NCI-H2196 (cell line): ENCODE results near the gene SLC39A9.
"Not testable (repeated sequence)": the region's sequence is repeated elsewhere in the genome, so short reads cannot be mapped to it uniquely, and the experiment has no call there.

Experiments used
- DNase-seq: peaks from one replicate; lab custom pipeline; 2025; ENCODE audit not compliant: unreplicated experiment; lab: John Stamatoyannopoulos, UW

SLC39A9 gene

DNA sequence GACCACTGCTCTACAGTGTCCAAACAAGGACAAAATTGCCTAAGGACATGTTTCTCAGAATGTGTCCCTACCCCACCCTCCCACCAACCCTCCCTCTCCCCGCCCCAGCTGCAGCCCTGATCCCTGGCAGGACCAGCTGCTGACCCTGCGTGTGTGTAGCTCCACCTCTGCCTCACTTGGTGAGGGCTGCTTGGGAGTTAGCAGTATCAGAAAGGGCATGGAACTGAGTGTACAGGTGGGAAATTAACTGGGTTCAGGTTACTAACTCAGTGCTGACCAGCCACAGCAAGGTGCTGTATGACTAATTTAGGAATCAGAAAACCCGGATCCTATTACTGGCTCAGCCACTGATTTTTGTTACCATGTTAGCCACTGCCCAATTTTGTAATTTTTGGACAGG is 74.8 kb downstream of the SLC39A9 start:
- no peak for DNase-seq

GRCh38 chr14:69473946-69474345 is 75.5 kb downstream of the SLC39A9 start:
- DNase-seq, result no peak

DNA sequence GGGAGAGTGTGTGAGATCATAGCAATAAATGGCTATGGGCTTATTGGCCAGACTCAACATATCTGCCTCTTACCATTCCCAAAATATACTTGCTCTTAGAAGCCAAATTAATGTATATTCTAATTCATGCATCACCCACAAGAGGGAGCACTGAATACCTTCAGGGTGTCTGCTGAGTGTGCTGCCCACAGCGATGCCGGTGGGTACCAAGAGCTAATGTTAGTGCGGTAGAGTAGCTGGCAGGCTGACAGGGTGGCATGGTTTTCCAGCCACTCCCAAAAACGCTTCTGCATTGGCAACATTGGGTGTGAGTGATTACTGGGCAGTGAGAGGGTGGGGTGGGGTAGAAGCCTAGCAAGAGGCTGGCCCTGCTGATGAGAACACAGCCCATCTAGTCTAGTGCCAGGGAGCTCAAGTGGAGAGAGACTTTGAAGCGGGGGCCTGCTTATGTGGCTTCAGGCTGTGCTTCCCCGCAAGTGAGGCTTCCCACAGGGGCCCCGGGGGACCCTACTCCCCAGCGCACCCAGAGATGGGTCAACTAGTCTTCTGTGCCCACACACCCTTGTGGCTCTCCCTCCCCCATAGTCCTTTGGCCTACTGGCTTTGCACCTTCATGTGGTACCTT is 76.8 kb downstream of the SLC39A9 start:
- DNase-seq, result peak; percentile 33

DNA sequence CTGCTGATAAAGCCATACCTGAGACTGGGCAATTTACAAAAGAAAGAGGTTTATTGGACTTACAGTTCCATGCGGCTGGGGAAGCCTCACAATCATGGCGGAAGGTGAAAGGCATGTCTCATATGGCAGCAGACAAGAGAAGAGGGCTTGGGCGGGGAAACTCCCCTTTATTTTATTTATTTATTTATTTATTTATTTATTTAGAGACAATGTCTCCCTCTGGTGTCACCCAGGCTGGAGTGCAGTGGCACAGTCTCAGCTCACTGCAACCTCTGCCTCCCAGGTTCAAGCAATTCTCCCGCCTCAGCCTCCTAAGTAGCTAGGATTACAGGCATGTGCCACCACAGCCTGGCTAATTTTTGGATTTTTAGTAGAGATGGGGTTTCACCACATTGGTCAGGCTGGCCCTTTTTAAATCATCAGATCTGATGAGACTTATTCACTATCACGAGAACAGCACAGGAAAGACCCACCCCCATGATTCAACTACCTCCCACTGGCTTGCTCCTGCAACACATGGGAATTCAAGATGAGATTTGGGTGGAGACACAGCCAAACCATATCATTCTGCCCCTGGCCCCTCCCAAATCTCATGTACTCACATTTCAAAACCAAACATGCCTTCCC is 78.4 kb downstream of the SLC39A9 start:
- not testable (repeated sequence) for DNase-seq

- not testable (repeated sequence) for DNase-seq
Measured at GRCh38 chr14:69478055-69478454, 79.6 kb downstream of the SLC39A9 start.

DNA sequence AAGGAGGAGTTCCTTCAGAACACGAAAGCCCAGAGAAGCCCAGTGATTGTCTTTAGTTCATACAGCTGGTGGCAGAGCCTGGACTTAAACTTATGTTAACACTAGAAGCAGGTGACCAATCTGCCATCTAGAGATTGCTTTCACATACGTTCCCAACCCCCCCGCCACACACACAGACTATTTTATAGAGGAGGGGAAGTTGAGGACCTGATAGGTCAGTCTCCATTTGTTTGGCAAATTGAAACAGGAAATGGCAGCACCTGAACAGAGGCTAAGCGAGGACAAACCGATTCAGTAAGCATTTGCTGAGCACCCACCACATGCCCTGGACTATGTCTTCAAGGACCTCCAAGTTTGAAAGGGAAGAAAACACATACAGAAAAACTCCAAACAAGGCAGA is 81.2 kb downstream of the SLC39A9 start:
- DNase-seq, result no peak

DNA sequence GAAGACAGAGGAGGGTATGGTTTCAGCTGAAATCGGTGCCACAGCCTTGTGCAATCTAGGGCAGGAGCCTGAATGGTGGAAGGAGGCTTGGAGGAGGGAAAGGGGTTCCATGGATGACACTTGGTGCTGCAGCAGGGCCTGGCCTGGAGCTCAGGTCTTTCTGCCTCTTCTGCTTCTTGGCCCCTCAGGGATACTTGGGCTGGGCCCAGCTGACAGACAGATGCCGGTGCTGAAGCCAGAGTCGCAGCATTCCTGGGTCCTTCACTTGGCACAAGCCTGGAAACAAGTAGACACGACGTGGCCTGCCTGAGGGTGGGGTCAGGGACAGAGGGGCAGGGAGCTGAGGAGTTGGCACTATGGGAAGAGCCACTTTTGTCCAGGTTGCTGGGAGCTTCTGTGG is 81.6 kb downstream of the SLC39A9 start:
- no peak for DNase-seq

GRCh38 chr14:69481815-69482568 is 83.5 kb downstream of the SLC39A9 start:
- DNase-seq, result peak; percentile 29

DNA sequence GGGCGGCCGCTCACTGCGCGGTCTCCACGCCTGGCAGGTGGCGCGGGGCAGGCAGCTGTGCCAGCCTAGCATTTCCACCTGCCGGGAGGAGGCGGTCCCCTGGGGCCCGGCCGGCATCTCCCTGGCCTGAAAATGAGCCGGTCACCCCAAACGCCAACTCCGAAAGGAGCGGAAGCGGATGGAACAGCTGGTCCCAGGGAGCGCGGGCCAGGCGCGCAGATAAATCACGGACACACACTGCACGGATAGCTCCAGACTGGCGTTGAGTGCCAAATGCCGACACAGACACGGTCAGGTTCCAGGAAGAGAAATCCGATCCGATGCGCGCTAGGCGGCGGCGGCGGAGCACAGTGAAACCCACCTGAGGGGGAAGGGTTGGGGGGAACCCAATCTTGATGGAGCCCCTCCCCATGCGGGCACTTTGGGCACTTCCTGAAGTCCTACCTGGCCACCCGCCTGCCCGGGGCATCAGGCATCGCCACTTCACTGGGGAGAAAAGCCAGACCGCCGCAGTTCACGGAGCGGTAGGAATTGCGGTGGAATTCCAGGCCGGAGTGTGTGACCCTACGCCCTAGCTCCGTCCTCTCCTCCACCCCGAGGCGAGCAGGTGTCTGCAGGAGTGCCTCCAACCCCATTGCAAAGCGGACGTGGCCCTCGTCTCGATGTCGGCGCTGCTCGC is 85.4 kb downstream of the SLC39A9 start:
- DNase-seq, result peak; percentile 71

- DNase-seq, result peak; percentile 72
Measured at GRCh38 chr14:69484444-69485314, 86.2 kb downstream of the SLC39A9 start, which contains the start of gene PLEKHD1. Gene PLEKHD1 (plus strand): TSS chr14:69484728. CDS start chr14:69484966, 238 bp downstream.

GRCh38 chr14:69485315-69485660 is 86.8 kb downstream of the SLC39A9 start:
- no peak for DNase-seq

DNA sequence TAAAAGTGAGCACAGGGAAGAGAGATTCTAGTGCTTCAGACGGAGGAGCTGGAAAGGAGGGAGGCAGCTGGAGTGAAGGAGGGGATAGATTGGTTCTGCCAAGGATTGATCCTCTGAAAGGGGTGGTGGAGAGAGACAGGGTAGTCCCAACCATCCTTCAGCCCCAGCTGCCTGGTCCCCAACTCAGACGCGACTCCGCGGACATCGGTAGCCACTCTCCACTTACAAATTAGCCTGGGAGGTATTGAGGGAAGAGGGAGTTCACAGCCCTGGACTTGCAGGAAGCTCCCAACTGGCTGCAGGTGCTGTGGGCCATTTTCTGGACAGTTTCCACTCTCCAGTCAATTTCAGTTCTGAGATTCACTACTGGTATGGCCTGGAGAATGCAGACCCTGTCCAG is 87.2 kb downstream of the SLC39A9 start:
- no peak for DNase-seq

GRCh38 chr14:69487226-69487625 is 88.7 kb downstream of the SLC39A9 start:
- DNase-seq, result no peak

GRCh38 chr14:69487771-69488170 is 89.3 kb downstream of the SLC39A9 start:
- DNase-seq, result no peak

DNA sequence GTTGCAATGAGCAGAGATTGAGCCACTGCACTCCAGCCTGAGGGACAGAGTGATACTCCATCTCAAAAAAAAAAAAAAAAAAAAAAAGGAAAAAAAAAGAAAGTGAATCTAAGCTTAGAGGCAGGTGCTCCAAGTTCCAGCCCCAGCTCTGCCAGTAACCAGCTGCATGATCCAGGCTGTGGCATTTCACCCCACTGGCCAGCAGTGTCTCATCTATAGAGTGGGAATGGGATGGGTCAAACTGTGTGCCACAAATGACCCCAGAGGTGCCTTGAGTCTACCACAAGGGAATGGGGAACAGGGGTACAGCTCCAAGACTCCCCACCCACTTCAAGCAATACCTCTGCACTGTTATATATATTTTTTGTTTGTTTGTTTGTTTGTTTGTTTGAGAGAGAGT is 91.0 kb downstream of the SLC39A9 start:
- DNase-seq, result no peak

- no peak for DNase-seq
Measured at GRCh38 chr14:69490219-69490918, 91.9 kb downstream of the SLC39A9 start.

- no peak for DNase-seq
Measured at GRCh38 chr14:69491193-69491592, 92.7 kb downstream of the SLC39A9 start.

DNA sequence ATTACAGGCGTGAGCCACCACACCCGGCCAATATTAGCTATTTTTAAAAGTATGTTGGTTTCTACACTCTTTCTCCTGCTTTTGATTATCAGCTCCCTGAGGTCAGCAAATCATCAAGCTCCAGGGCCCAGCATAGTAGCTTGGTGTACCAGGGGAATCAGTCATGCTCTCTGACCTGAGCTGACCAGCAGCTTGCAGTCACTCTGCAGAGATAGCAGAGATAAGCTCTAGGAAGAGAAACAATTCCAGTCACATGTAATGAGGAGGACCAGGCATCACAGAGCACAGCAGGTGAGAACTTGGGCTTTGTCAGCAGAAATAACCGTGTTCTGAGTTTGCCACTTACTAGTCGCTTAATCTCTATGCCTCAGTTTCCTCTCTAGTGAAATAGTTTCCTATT is 94.5 kb downstream of the SLC39A9 start:
- DNase-seq, result no peak

GRCh38 chr14:69493791-69494190 is 95.3 kb downstream of the SLC39A9 start:
- no peak for DNase-seq

- no peak for DNase-seq
Measured at GRCh38 chr14:69495341-69495921, 96.9 kb downstream of the SLC39A9 start.
